IMR-90 (cell line): ENCODE measurements around the gene ELMO1. TPM values are rescaled to one million over a fixed set of nuclear protein-coding genes. Genes with fewer than 3 reads are reported as not detected.

Experiments
- ATAC-seq: fragments of 200-7000 bp; cut with Tn5 transposase; 2 replicates; pipeline ENCODE4 v1.9.1; 2020; ENCODE audit warnings: low read depth, mild to moderate bottlenecking, moderate library complexity
- BruUV-seq: library from RNA; stranded (reverse); fragments of 400-500 nt; replicated peaks from 2 replicates; lab custom pipeline; 2021; lab: Mats Ljungman, UMichigan
- CTCF ChIA-PET: fragments of 300-600 bp; formaldehyde crosslinking; extraction: SDS; loops from one replicate; lab custom pipeline; 2021; ENCODE audit warnings: antibody characterized with exemption; lab: Yijun Ruan, JAX
- POLR2A ChIA-PET: fragments of 300-600 bp; sonication (Branson Sonifier 250); formaldehyde crosslinking; loops from one replicate; lab custom pipeline; 2022; ENCODE audit warnings: antibody characterized with exemption; ENCODE audit not compliant: unreplicated experiment; lab: Charles Lee
- DNase-seq: peaks from one replicate; pipeline ENCODE4 v3.0.0; 2013
- H2AFZ ChIP-seq: replicated peaks from 2 replicates; pipeline ENCODE3; 2013; ENCODE audit warnings: low read length, mild to moderate bottlenecking; ENCODE audit not compliant: poor library complexity
- H2AK5ac ChIP-seq: 2 replicates; pipeline ENCODE4 v1.6.1; 2013; ENCODE audit warnings: low read depth, low read length, inconsistent platforms
- H2AK9ac ChIP-seq: replicated peaks from 2 replicates; pipeline ENCODE3; 2013; ENCODE audit warnings: mild to moderate bottlenecking, low read depth, low read length, moderate library complexity; ENCODE audit not compliant: poor library complexity
- H2BK120ac ChIP-seq: 2 replicates; pipeline ENCODE4 v1.6.1; 2013; ENCODE audit warnings: low read depth, low read length, inconsistent platforms
- H2BK15ac ChIP-seq: 3 replicates; pipeline ENCODE4 v1.6.1; 2013; ENCODE audit warnings: low read depth, low read length, inconsistent platforms
- H2BK20ac ChIP-seq: 2 replicates; pipeline ENCODE4 v1.6.1; 2013; ENCODE audit warnings: low read depth, mild to moderate bottlenecking, inconsistent platforms, low read length, moderate library complexity
- H2BK5ac ChIP-seq: 2 replicates; pipeline ENCODE4 v1.6.1; 2013; ENCODE audit warnings: mild to moderate bottlenecking, low read depth, low read length, inconsistent platforms; ENCODE audit not compliant: poor library complexity, severe bottlenecking
- H3K14ac ChIP-seq: replicated peaks from 2 replicates; pipeline ENCODE4 v1.6.1; 2013; ENCODE audit warnings: low read depth, low read length, inconsistent platforms
- H3K18ac ChIP-seq: 2 replicates; pipeline ENCODE4 v1.6.1; 2013; ENCODE audit warnings: low read depth, low read length, control low read depth
- H3K23ac ChIP-seq: 2 replicates; pipeline ENCODE4 v1.6.1; 2013; ENCODE audit warnings: low read depth, low read length, inconsistent platforms
- H3K27ac ChIP-seq: 2 replicates; pipeline ENCODE4 v1.5.1; 2013; ENCODE audit warnings: mild to moderate bottlenecking, control low read depth, low read length; ENCODE audit not compliant: insufficient read depth
- H3K27me3 ChIP-seq: 2 replicates; pipeline ENCODE4 v1.6.1; 2013; ENCODE audit warnings: low read length; ENCODE audit not compliant: control insufficient read depth, insufficient read depth
- H3K36me3 ChIP-seq: 2 replicates; pipeline ENCODE4 v1.6.1; 2013; ENCODE audit warnings: low read length, mixed read lengths; ENCODE audit not compliant: control insufficient read depth, insufficient read depth
- H3K4ac ChIP-seq: 2 replicates; pipeline ENCODE4 v1.6.1; 2013; ENCODE audit warnings: low read depth, low read length, inconsistent platforms
- H3K4me1 ChIP-seq: 2 replicates; pipeline ENCODE4 v1.6.1; 2013; ENCODE audit warnings: low read length, mixed read lengths; ENCODE audit not compliant: control insufficient read depth, insufficient read depth
- H3K4me2 ChIP-seq: 2 replicates; pipeline ENCODE4 v1.6.1; 2013; ENCODE audit warnings: low read depth, mild to moderate bottlenecking, control low read depth, low read length, moderate library complexity
- H3K4me3 ChIP-seq: 2 replicates; pipeline ENCODE4 v1.5.1; 2013; ENCODE audit warnings: low read depth, mild to moderate bottlenecking, control low read depth, low read length, moderate library complexity; ENCODE audit not compliant: insufficient read depth
- H3K56ac ChIP-seq: 2 replicates; pipeline ENCODE4 v1.6.1; 2013; ENCODE audit warnings: low read length, inconsistent platforms; ENCODE audit not compliant: insufficient read depth; ENCODE audit errors: extremely low read depth
- H3K79me1 ChIP-seq, 2 experiments: 2 replicates each; pipeline ENCODE4 v1.6.1; 2013; ENCODE audit warnings: low read length in 2 of 2, inconsistent platforms in 1 of 2, low read depth in 1 of 2
- H3K9ac ChIP-seq: 2 replicates; pipeline ENCODE4 v1.6.1; 2013; ENCODE audit warnings: low read depth, low read length, control low read depth
- H3K9me1 ChIP-seq: 2 replicates; pipeline ENCODE4 v1.6.1; 2013; ENCODE audit warnings: low read length, inconsistent platforms; ENCODE audit not compliant: insufficient read depth
- H3K9me3 ChIP-seq: 2 replicates; pipeline ENCODE4 v1.6.1; 2013; ENCODE audit warnings: low read length; ENCODE audit not compliant: control insufficient read depth, insufficient read depth
- H4K20me1 ChIP-seq: 2 replicates; pipeline ENCODE4 v1.6.1; 2013; ENCODE audit warnings: low read length, inconsistent platforms; ENCODE audit not compliant: insufficient read depth
- H4K5ac ChIP-seq: 2 replicates; pipeline ENCODE4 v1.6.1; 2013; ENCODE audit warnings: mild to moderate bottlenecking, low read depth, low read length, control low read depth
- H4K8ac ChIP-seq, 2 experiments: 2 replicates each; pipeline ENCODE4 v1.6.1; 2013; ENCODE audit warnings: low read depth in 2 of 2, low read length in 2 of 2, control low read depth in 1 of 2, inconsistent platforms in 1 of 2
- H4K91ac ChIP-seq: 2 replicates; pipeline ENCODE4 v1.6.1; 2013; ENCODE audit warnings: low read depth, low read length, inconsistent platforms; ENCODE audit not compliant: insufficient read depth
- BHLHE40 ChIP-seq: fragments of 150-350 bp; IDR thresholded peaks from 2 replicates; pipeline ENCODE4 v1.6.1; 2016; ENCODE audit warnings: mild to moderate bottlenecking, low read depth, low read length
- CEBPB ChIP-seq: IDR thresholded peaks from 2 replicates; pipeline ENCODE4 v1.6.1; 2012; ENCODE audit warnings: low read depth, low read length, improper control_type of control experiment
- CHD1 ChIP-seq: IDR thresholded peaks from 2 replicates; pipeline ENCODE4 v1.6.1; 2012; ENCODE audit warnings: low read depth, low read length, improper control_type of control experiment
- ELK1 ChIP-seq: fragments of 150-350 bp; IDR thresholded peaks from 2 replicates; pipeline ENCODE4 v1.6.1; 2016; ENCODE audit warnings: low read depth, mild to moderate bottlenecking, low read length, moderate library complexity, borderline replicate concordance
- FOS ChIP-seq: fragments of 150-350 bp; IDR thresholded peaks from 2 replicates; pipeline ENCODE4 v1.6.1; 2016; ENCODE audit warnings: low read depth, low read length
- MAFK ChIP-seq: IDR thresholded peaks from 2 replicates; pipeline ENCODE4 v1.6.1; 2012; ENCODE audit warnings: low read depth, low read length, improper control_type of control experiment
- MAZ ChIP-seq: IDR thresholded peaks from 2 replicates; pipeline ENCODE4 v1.6.1; 2012; ENCODE audit warnings: low read depth, mild to moderate bottlenecking, low read length, improper control_type of control experiment, moderate library complexity, borderline replicate concordance
- MXI1 ChIP-seq: IDR thresholded peaks from 2 replicates; pipeline ENCODE4 v1.6.1; 2012; ENCODE audit warnings: low read depth, mild to moderate bottlenecking, low read length, moderate library complexity, borderline replicate concordance
- NFE2L2 ChIP-seq: fragments of 150-350 bp; IDR thresholded peaks from 2 replicates; pipeline ENCODE4 v1.6.1; 2016; ENCODE audit warnings: low read depth, mild to moderate bottlenecking, low read length
- POLR2A ChIP-seq: IDR thresholded peaks from 2 replicates; pipeline ENCODE4 v1.6.1; 2012; ENCODE audit warnings: mild to moderate bottlenecking, low read depth, low read length
- RAD21 ChIP-seq: IDR thresholded peaks from 2 replicates; pipeline ENCODE4 v1.6.1; 2012; ENCODE audit warnings: low read length, improper control_type of control experiment
- RCOR1 ChIP-seq: IDR thresholded peaks from 2 replicates; pipeline ENCODE4 v1.6.1; 2012; ENCODE audit warnings: mild to moderate bottlenecking, low read length, improper control_type of control experiment; ENCODE audit not compliant: insufficient replicate concordance
- RFX5 ChIP-seq: IDR thresholded peaks from 2 replicates; pipeline ENCODE4 v1.8.0; 2012; ENCODE audit warnings: low read depth, mild to moderate bottlenecking, low read length, moderate library complexity
- SMC3 ChIP-seq: fragments of 150-350 bp; IDR thresholded peaks from 2 replicates; pipeline ENCODE4 v1.6.1; 2016; ENCODE audit warnings: low read depth, mild to moderate bottlenecking, antibody characterized with exemption, low read length, moderate library complexity
- USF2 ChIP-seq: fragments of 150-350 bp; IDR thresholded peaks from 2 replicates; pipeline ENCODE4 v1.6.1; 2017; ENCODE audit warnings: mild to moderate bottlenecking, antibody characterized with exemption, low read length, low read depth
- WGBS, 2 experiments: methylation state at CpG; one replicate each; pipeline versions ENCODE4 v1.1.5 to v1.1.7; 2013; ENCODE audit warnings: missing lambda C conversion rate in 2 of 2; ENCODE audit not compliant: insufficient read length in 1 of 2; ENCODE audit errors: extremely low coverage in 2 of 2; 5-methylcytosine and 5-hydroxymethylcytosine counted together
- dilution Hi-C: fragments of 300-500 bp; cut with HindIII; formaldehyde crosslinking; loops from one replicate; pipeline ENCODE4 v1.14.3; 2018; ENCODE audit warnings: low sequenced_read_pairs; ENCODE audit not compliant: unreplicated experiment
- in situ Hi-C: fragments of 300-500 bp; cut with MboI; formaldehyde crosslinking; loops from 3 replicates; pipeline ENCODE4 v1.14.3; 2019; ENCODE audit warnings: low sequenced_read_pairs, inconsistent platforms, mixed read lengths
- intact Hi-C: fragments of 100-400 bp; cut with micrococcal nuclease; formaldehyde crosslinking; loops from 2 replicates; pipeline ENCODE4 v1.10.0; 2022
- polyA plus RNA-seq, 3 experiments: library from polyadenylated mRNA; depleted of rRNA; stranded (reverse); fragments of >200 nt; gene quantifications; 2 replicates each; pipeline ENCODE4 v1.2.3, GENCODE V29; 2012; ENCODE audit warnings: low replicate concordance in 1 of 3
- total RNA-seq: library from RNA; depleted of rRNA; stranded (reverse); fragments of >200 nt; gene quantifications from 2 replicates; pipeline ENCODE4 v1.2.3, GENCODE V29; 2012
- TF ChIP-seq, protein P1 (sequence below): conservative IDR thresholded peaks from 2 replicates; pipeline ENCODE4 v1.5.1; 2012; ENCODE audit warnings: mild to moderate bottlenecking, low read depth, low read length, improper control_type of control experiment

Gene ELMO1
- total and polyA plus RNA-seq, 2 of the 4 experiments (the other 2 are of a cell fraction): 0.03 TPM; not detected in 1

GRCh38 chr7:37489703-37490102, 41.0 kb upstream of the ELMO1 start:
- BruUV-seq: no TSS peak
- H3K4me3 ChIP-seq: no peak overlapping the region
- no peak overlapping the region for H3K9ac ChIP-seq
- dilution Hi-C loops (no loop called here), in situ Hi-C loops (no loop called here), intact Hi-C loops (no loop called here)
- H3K4me1 ChIP-seq: no peaks in the 10 kb centered on the region
- no peaks in the 10 kb centered on the region for H3K27me3 ChIP-seq
- H4K5ac ChIP-seq: no peak overlapping the region
- no peak overlapping the region for H3K27ac ChIP-seq
- POLR2A ChIA-PET: no interaction called here
- no peak overlapping the region for H3K18ac ChIP-seq
- H2AK5ac ChIP-seq: no peak overlapping the region
- H3K4ac ChIP-seq: no peak overlapping the region
- H2AK9ac ChIP-seq: no peak overlapping the region
- no peak overlapping the region for H2BK120ac ChIP-seq
- no peak overlapping the region for H3K23ac ChIP-seq
- H2BK20ac ChIP-seq: no peak overlapping the region
- no peak overlapping the region for H4K91ac ChIP-seq
- H3K4me2 ChIP-seq: no peak overlapping the region
- H3K9me1 ChIP-seq: no peaks in the 10 kb centered on the region
- no peaks in the 10 kb centered on the region for H3K36me3 ChIP-seq
- no peak overlapping the region for H3K14ac ChIP-seq
- TF ChIP-seq, protein P1, sequence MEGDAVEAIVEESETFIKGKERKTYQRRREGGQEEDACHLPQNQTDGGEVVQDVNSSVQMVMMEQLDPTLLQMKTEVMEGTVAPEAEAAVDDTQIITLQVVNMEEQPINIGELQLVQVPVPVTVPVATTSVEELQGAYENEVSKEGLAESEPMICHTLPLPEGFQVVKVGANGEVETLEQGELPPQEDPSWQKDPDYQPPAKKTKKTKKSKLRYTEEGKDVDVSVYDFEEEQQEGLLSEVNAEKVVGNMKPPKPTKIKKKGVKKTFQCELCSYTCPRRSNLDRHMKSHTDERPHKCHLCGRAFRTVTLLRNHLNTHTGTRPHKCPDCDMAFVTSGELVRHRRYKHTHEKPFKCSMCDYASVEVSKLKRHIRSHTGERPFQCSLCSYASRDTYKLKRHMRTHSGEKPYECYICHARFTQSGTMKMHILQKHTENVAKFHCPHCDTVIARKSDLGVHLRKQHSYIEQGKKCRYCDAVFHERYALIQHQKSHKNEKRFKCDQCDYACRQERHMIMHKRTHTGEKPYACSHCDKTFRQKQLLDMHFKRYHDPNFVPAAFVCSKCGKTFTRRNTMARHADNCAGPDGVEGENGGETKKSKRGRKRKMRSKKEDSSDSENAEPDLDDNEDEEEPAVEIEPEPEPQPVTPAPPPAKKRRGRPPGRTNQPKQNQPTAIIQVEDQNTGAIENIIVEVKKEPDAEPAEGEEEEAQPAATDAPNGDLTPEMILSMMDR: no peak
- TF ChIP-seq NFE2L2 (no peak), MXI1 (no peak), MAFK (no peak), POLR2A (no peak), CEBPB (no peak), MAZ (no peak), RAD21 (no peak), FOS (no peak), RFX5 (no peak), CHD1 (no peak), USF2 (no peak), RCOR1 (no peak), BHLHE40 (no peak), ELK1 (no peak), SMC3 (no peak)
- H4K20me1 ChIP-seq: no peaks in the 10 kb centered on the region
- no CpG with 5 or more reads among the region's 1 CpG for WGBS, 2 experiments
- CTCF ChIA-PET: no interaction called here
- H2BK15ac ChIP-seq: no peak overlapping the region
- ATAC-seq (no peak), DNase-seq (no peak)
- no peak overlapping the region for H3K56ac ChIP-seq
- no peak overlapping the region for H2AFZ ChIP-seq
- no peak overlapping the region for H4K8ac ChIP-seq
- H2BK5ac ChIP-seq: no peak overlapping the region
- H3K9me3 ChIP-seq: peaks cover 8% of the 10 kb centered on the region
- H3K79me1 ChIP-seq: no peaks in the 10 kb centered on the region
